NB4 (cell line): ENCODE measurements around the gene WNT6.

Experiments
- DNase-seq: peaks from one replicate; pipeline ENCODE4 v3.0.0; 2010; ENCODE audit warnings: low read depth
- H3K4me3 ChIP-seq: one replicate; pipeline ENCODE4 v1.5.1; 2011; ENCODE audit warnings: mild to moderate bottlenecking, low read depth, low read length, moderate library complexity
- MYC ChIP-seq: IDR thresholded peaks from 2 replicates; pipeline ENCODE4 v1.6.1; 2011; ENCODE audit warnings: low read depth, low read length
- POLR2A ChIP-seq: IDR thresholded peaks from 2 replicates; pipeline ENCODE4 v1.6.1; 2011; ENCODE audit warnings: mild to moderate bottlenecking; ENCODE audit not compliant: insufficient read length; ENCODE audit errors: extremely low read depth
- TF ChIP-seq, protein P1 (sequence below): IDR thresholded peaks from 2 replicates; pipeline ENCODE4 v1.6.1; 2011; ENCODE audit warnings: low read depth, low read length
- TF ChIP-seq, protein P2 (sequence below): IDR thresholded peaks from one replicate; pipeline ENCODE4 v1.5.1; 2012; ENCODE audit warnings: low read depth, low read length

WNT6 gene

DNA sequence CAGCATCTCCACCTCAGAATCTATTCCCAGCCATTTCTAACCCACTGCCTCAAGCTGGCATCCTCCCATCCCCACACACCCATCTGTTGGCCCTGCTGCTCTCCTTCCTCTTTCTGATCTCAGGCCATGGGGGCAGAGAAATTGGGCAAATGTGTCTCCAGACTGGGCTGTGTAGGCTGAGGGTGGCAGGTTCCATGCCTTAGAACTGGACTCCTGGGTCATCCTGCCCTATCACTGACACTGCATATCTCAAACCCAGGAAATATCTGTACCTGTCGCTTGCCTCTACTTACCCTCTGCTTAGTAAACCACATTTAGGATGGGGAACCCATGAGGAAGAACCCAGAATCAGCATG, 22.8 kb downstream of the WNT6 start:
- DNase-seq, result peak; percentile 47
- TF ChIP-seq MYC, result no peak
- TF ChIP-seq, protein P1, sequence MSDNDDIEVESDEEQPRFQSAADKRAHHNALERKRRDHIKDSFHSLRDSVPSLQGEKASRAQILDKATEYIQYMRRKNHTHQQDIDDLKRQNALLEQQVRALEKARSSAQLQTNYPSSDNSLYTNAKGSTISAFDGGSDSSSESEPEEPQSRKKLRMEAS, result no peak
- no peak for TF ChIP-seq POLR2A
- TF ChIP-seq, protein P2, sequence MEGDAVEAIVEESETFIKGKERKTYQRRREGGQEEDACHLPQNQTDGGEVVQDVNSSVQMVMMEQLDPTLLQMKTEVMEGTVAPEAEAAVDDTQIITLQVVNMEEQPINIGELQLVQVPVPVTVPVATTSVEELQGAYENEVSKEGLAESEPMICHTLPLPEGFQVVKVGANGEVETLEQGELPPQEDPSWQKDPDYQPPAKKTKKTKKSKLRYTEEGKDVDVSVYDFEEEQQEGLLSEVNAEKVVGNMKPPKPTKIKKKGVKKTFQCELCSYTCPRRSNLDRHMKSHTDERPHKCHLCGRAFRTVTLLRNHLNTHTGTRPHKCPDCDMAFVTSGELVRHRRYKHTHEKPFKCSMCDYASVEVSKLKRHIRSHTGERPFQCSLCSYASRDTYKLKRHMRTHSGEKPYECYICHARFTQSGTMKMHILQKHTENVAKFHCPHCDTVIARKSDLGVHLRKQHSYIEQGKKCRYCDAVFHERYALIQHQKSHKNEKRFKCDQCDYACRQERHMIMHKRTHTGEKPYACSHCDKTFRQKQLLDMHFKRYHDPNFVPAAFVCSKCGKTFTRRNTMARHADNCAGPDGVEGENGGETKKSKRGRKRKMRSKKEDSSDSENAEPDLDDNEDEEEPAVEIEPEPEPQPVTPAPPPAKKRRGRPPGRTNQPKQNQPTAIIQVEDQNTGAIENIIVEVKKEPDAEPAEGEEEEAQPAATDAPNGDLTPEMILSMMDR, result no peak
- no peak overlapping the region for H3K4me3 ChIP-seq

- no peak for DNase-seq
- H3K4me3 ChIP-seq, result no peak overlapping the region
- TF ChIP-seq POLR2A, result no peak
- TF ChIP-seq, protein P2, result no peak
- TF ChIP-seq MYC, result no peak
- TF ChIP-seq, protein P1, result no peak
Observed at GRCh38 chr2:218882866-218883366, 23.3 kb downstream of the WNT6 start.

GRCh38 chr2:218883491-218884490, 24.2 kb downstream of the WNT6 start:
- TF ChIP-seq, protein P2, result no peak
- TF ChIP-seq, protein P1, result no peak
- no peak for TF ChIP-seq MYC
- no peak for TF ChIP-seq POLR2A
- peak; percentile 46 for DNase-seq
- H3K4me3 ChIP-seq, result no peak overlapping the region

- H3K4me3 ChIP-seq, result no peak overlapping the region
- no peak for DNase-seq
- no peak for TF ChIP-seq POLR2A
- TF ChIP-seq, protein P1, result no peak
- no peak for TF ChIP-seq MYC
- TF ChIP-seq, protein P2, result no peak
Observed at GRCh38 chr2:218884519-218884918, 24.9 kb downstream of the WNT6 start.

DNA sequence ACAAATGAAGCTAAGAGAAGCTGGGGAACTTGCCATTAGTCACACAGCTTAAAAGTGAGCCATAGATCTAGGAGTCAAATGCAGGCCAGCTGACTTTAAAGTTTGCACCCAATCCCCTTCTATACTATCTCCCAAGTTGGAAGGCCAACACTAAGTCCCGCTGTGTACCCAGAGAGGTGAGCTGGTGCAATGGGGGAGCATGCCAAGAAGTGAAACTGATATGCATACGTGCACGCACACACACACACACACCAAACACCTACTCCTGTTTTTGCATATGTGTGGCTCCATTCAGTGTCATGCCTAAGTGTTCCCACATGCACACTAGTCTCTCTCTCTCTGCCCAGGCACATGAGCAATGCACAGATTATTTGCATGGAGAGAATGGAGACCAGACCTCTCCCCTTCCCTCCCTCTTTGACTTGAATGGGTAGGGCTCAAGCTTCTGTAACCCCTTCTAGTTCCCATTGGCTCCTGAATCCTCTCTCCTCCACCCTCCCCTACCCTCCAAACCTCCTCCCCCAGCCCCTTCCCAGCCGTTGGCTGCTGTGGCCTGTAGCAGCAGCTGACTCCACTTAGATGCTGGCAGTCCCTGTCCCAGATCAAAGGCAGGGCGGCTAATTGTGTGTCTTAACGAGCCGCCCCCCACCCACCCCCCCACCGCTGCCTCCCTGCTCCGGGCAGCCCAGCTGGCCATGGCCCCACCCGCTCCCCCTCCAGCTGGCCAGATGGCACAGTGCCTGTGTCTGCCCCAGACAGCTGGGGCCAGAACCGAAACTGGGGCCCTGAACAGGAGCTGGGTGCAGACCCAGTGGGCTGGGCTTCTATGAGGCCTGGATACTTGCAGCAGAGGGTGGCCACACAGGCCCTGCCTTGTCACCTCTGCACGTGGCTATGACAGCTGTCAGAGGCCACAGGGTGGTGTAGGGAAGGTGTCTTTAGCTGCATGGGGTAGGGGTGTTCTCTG, 26.7 kb downstream of the WNT6 start:
- no peak for DNase-seq

More for the DNA sequence above, 26.7 kb downstream of the WNT6 start:
- H3K4me3 ChIP-seq, result no peak overlapping the region
- no peak for TF ChIP-seq MYC
- TF ChIP-seq, protein P2, result no peak
- no peak for TF ChIP-seq POLR2A
- TF ChIP-seq, protein P1, result no peak
